Mucosa of gallbladder (tissue), 1 donor: ENCODE data around the gene FBLN5. TPM values are rescaled to one million over a fixed set of nuclear protein-coding genes. Genes with fewer than 3 reads are reported as not detected.
A peak's percentile ranks its signal among the peaks of the same experiment; 100 is the strongest.
"Not testable (repeated sequence)": the region's sequence is repeated elsewhere in the genome, so short reads cannot be mapped to it uniquely, and the experiment has no call there.

Source experiments
- DNase-seq: peaks from one replicate; pipeline ENCODE4 v3.0.0-alpha.2; 2020; ENCODE audit warnings: low spot score
- total RNA-seq: library from RNA; stranded (reverse); gene quantifications from one replicate; pipeline ENCODE4 v1.2.1, GENCODE V29; 2021
- donor health status: DM: no; HTN: no; CAD: no.

The FBLN5 gene
- total RNA-seq, 1 donor from 2014 or later, result 241 TPM

DNA sequence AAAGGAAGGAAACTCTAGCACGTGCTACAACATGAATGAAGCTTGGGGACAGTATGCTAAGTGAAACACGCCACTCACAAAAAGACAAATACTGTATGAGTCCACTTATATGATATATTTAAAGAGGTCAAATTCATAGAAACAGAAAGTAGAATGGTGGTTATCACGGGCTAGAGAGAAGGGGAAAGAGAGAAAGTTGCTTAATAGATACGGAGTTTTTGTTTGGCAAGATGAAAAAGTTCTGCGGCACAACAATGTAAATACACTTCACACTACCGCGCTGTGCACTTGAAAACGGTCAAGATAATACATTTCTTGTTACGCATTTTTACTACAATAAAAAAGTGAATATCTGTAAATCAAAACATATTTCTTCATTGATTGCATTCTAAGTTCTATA lies 37.3 kb downstream of the FBLN5 start:
- DNase-seq, result no peak

- DNase-seq, result no peak
These were observed 41.1 kb downstream of the FBLN5 start for GRCh38 chr14:91906374-91906773.

- DNase-seq, result no peak
These were observed 42.4 kb downstream of the FBLN5 start for GRCh38 chr14:91904956-91905645.

- DNase-seq, result no peak
These were observed 43.0 kb downstream of the FBLN5 start for GRCh38 chr14:91904483-91904882.

GRCh38 chr14:91903070-91903469 lies 44.4 kb downstream of the FBLN5 start:
- no peak for DNase-seq

- DNase-seq, result no peak
These were observed 45.2 kb downstream of the FBLN5 start for GRCh38 chr14:91902336-91902735.

DNA sequence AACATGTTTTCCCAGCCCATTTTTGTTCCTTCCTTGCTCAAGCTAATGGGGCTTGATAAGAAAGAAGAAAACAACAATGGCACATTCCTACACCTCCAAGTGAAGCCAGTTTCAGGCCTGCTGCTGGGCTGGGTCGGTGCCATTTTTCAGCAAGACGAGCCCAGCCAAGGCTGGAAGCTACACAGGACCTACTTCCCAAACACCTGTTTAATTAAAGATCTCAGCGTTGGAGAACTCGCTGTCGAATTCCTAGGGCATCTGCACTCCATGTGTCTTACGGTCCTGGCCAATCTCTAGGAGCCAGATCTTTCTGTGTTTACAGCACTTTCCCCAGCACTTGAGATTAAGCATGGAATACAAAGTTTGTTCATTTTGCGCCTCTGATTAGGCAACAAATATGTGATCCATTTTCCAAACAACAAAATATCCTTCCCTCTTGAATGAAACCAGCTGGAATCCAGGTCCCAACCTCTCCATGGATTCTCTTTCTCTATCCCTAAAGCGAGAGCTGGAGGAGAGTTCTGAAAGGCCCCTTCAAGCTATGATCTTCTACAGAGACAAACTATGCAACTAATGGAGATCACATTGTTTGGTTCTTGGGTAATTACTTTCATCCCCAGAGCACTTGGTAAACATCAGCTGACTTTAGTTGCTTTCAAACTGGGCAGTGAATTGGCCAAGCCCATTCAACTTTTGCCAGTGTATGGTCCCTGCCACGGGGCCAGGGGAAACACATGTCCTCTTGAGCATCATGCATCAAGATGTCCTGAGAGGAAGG lies 45.9 kb downstream of the FBLN5 start:
- peak; percentile 63 for DNase-seq

- no peak for DNase-seq
These were observed 47.7 kb downstream of the FBLN5 start for GRCh38 chr14:91899806-91900205.

DNA sequence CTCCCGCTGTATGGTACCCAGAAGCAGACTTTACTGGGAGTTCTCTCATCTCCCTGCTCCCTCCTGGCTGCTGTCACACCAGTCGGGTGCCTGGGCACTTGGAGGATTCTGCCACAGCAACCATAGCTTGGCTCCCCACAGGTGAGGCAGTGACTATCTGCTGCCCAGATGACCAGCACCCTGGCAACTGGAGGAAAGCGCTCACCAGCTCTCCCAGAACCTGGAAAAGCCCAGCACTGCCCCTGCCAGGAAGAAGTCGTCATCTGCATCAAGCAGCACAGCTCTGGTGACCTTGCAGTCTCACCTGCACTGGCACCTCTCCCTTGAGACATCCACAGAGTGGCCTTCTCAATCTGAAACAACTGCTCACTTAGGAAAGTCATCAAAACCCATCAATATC lies 48.3 kb downstream of the FBLN5 start:
- peak; percentile 71 for DNase-seq

DNA sequence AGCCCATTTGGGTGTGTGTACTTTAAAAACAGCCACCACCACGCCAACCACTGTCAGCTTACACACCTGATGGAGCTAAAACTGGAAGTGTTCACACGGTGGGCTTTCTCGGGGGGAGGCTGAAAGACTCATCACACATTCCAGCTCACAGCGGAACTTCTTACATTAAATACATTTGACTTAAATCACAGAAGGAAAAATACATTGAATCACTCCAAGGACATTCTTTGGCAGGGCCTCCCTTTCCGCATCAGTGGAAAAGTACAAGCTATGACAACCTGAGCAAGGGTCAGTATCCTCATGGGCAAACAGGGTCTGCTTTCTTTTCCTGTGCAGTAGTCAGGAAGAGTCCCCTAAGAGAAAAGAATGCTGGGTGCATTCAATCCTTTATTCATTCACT lies 49.1 kb downstream of the FBLN5 start:
- DNase-seq, result no peak

DNA sequence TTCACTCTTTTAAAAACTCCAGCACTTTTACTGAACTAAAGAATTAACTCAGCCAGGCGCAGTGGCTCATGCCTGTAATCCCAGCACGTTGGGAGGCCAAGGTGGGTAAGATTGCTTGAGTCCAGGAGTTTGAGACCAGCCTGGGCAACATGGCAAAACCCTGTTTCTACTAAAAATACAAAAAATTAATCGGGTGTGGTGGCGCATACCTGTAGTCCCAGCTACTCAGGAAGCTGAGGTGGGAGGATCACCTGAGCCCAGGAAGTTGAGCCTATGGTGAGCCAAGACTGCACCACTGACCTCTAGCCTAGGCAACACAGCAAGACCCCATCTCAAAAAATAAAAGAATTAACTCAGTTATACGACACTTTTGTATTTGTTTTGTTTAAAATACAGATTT lies 49.8 kb downstream of the FBLN5 start:
- DNase-seq, result not testable (repeated sequence)

GRCh38 chr14:91897106-91897701 lies 50.3 kb downstream of the FBLN5 start:
- DNase-seq, result peak; percentile 59

- DNase-seq, result no peak
These were observed 51.1 kb downstream of the FBLN5 start for GRCh38 chr14:91896419-91896818.

DNA sequence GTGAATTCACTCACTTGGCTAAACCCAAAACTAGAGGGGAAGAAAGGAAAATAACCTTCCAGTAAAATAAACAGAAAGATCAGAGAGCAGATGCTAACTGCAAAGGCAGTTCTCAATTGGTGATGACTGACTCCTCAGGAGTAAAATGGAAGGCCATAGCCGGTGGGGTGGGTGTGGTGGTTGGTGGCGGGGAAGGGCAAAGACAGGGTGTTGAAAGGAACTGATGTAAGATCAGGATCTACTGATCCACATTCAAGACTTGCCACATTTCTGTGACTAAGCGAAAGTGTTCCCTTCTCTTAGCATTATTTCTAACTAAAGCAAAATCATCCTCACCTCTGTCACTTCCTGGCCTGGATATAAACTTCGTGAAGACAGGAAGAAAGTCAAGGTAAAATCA lies 53.8 kb downstream of the FBLN5 start:
- no peak for DNase-seq

GRCh38 chr14:91893007-91893406 lies 54.5 kb downstream of the FBLN5 start:
- DNase-seq, result no peak

GRCh38 chr14:91891721-91892220 lies 55.7 kb downstream of the FBLN5 start:
- DNase-seq, result no peak

DNA sequence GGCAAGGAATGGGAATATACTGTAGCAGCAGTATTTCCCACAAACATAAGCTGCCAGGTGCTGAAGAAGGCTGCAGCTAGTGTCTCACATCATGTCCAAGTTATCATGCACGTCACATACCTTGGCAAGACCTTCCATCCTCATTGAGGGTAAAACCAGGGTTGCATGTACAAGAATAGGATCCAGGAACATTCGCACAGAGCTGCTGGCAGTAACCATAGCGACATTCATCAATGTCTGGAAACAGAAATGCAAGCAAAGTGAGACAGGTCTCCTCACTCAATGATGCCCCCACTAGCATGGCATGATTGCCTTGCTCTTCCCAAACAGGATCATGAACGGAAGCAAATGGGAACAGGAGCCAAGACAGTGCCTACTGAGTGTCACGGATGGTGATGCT lies 56.4 kb downstream of the FBLN5 start:
- DNase-seq, result no peak

GRCh38 chr14:91890291-91890749 lies 57.2 kb downstream of the FBLN5 start:
- DNase-seq, result no peak

- DNase-seq, result peak; percentile 82
These were observed 57.9 kb downstream of the FBLN5 start for GRCh38 chr14:91889477-91890211.

- DNase-seq, result no peak
These were observed 58.6 kb downstream of the FBLN5 start for GRCh38 chr14:91888641-91889476.

DNA sequence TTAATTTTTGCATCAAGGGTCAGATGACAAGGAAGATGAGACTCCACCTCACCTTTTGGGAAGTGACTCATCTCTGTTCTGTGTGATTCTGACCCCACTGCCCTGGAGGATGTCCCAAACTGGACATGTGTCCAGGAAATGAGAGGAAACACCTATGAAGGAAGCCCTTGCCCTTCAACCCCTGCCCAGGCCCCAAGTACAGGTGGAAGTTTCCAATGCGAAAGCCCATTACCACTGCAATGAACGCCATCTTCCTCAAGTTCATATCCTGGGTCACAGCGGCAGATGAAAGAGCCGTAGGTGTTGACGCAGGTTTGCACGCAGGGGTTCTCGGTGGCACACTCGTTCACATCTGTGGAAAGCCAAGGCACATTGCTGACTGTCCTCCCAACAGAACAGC lies 60.5 kb downstream of the FBLN5 start:
- DNase-seq, result no peak
